ENCODE measurements around the gene EIF3J. TPM values are rescaled to one million over a fixed set of nuclear protein-coding genes. Genes with fewer than 3 reads are reported as not detected.
A peak's percentile ranks its signal among the peaks of the same experiment; 100 is the strongest.

The EIF3J gene
- total RNA-seq, 1 experiment from 2014 or later: 38.2 TPM

DNA sequence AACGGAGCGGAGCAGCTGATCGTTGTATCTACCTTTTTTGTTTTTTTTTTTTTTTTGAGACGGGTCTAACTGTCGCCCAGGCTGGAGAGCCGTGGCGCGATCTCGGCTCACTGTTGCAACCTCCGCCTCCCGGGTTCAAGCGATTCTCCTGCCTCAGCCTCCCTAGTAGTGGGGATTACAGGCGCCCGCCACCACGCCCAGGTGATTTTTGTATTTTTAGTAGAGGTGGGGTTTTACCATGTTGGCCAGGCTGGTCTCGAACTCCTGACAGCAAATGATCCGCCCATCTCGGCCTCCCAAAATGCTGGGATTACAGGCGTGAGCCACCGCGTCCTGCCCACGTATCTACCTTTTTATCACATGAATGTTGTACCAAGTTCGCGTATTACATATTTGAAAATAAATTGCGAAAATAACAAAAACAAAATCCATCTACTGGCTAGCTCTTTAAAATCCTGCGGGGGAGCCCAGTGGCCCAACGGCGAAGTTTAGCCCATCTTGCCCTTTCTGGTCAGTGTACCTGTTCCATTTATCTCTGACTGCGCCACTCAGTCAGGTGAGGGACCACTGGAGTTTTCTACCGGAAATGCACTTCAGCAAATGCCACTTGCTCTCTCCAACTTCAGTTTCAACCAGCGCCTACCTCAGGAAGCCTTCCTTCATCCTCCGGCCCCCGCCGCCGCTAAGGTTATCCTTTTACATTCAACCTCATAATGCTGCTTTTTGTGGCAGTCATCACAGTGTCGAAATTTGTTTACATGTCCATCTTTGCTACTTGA is 1.2 kb upstream of the EIF3J start:
- Histone ChIP-seq H3K4me3 (ENCODE audit: low read length) (peak overlapping the region; percentile 78), H3K9me3 (ENCODE audit: low read length) (no peaks in the 10 kb centered on the region), H2AFZ (ENCODE audit: low read length) (peak overlapping the region; percentile 75), H4K20me1 (ENCODE audit: low read length) (peaks cover 20% of the 10 kb centered on the region), H3K9ac (ENCODE audit: low read length) (peak overlapping the region; percentile 84), H3K9me2 (replicated peaks; ENCODE audit: low read length) (no peaks in the 10 kb centered on the region), H3K27me3 (ENCODE audit: low read length) (no peaks in the 10 kb centered on the region), H3K4me1 (ENCODE audit: insufficient read depth, low read length) (peaks cover 20% of the 10 kb centered on the region), H3K4me2 (ENCODE audit: low read length) (peak overlapping the region; percentile 94), H3K36me3 (ENCODE audit: low read depth, low read length) (peaks cover 11% of the 10 kb centered on the region), H3K27ac (ENCODE audit: low read length) (peak overlapping the region; percentile 82), H3K79me2 (ENCODE audit: low read length) (peaks cover 50% of the 10 kb centered on the region), H3F3A (ENCODE audit: low read length, unreplicated experiment) (no peaks in the 10 kb centered on the region)
- ChIA-PET CTCF (no interaction called here), POLR2A (ENCODE audit: unreplicated experiment) (no interaction called here)
- BruUV-seq (replicated peaks): TSS peak; percentile 67
- intact Hi-C loops (cut with micrococcal nuclease): loop anchor here (5.0 kb wide), 1 partner anchor 108 kb away; the partner anchor contains the start of gene CTDSPL2
- no peak for ATAC-seq
- TF ChIP-seq EZH2 (IDR thresholded peaks at IDR 0.05; ENCODE audit: low read length, unreplicated experiment) (no peak), EZH2phosphoT487 (IDR thresholded peaks at IDR 0.05; ENCODE audit: borderline replicate concordance, low read length) (no peak)
- TF ChIP-seq, protein P1, sequence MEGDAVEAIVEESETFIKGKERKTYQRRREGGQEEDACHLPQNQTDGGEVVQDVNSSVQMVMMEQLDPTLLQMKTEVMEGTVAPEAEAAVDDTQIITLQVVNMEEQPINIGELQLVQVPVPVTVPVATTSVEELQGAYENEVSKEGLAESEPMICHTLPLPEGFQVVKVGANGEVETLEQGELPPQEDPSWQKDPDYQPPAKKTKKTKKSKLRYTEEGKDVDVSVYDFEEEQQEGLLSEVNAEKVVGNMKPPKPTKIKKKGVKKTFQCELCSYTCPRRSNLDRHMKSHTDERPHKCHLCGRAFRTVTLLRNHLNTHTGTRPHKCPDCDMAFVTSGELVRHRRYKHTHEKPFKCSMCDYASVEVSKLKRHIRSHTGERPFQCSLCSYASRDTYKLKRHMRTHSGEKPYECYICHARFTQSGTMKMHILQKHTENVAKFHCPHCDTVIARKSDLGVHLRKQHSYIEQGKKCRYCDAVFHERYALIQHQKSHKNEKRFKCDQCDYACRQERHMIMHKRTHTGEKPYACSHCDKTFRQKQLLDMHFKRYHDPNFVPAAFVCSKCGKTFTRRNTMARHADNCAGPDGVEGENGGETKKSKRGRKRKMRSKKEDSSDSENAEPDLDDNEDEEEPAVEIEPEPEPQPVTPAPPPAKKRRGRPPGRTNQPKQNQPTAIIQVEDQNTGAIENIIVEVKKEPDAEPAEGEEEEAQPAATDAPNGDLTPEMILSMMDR (conservative IDR thresholded peaks at IDR 0.05; ENCODE audit: low read depth, low read length): no peak
- peak; percentile 41 for DNase-seq

DNA sequence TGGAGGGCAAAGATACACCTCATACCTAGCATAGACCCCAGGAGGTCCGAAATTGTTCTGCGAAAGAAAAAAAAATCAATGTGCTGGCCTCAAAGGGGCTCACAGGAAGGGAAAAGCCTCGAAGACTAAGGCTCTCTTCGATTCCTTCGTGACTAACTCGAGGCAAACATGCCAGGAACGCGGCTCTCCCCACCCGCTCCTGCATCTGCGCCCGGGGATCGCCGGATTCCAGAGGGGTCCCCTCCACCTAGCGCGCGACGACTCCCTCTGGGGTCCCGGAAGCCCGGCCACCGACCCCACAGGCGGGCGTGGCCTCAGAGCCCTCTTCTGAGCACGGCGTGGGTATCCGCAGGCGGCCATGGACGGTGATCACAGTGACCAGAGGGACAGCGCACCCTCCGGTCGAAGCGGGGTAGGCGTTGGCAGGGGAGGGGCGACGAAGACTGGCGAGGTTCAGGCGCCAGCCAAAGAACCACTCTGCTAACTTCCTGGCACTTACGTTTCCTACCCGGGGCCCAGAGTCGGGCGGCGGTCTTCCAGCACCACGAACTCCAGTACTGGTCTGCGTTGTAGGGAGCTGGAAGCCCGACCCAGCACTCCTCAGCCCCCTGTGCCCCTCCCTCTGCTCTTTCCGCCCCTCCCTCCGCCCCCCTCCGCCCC is 515 bp upstream of the EIF3J start:
- TF ChIP-seq, protein P1 (conservative IDR thresholded peaks at IDR 0.05; ENCODE audit: low read depth, low read length): peak; percentile 37
- TF ChIP-seq EZH2phosphoT487 (IDR thresholded peaks at IDR 0.05; ENCODE audit: borderline replicate concordance, low read length): no peak
- peak overlapping the region; percentile 84 for H3K9ac ChIP-seq (ENCODE audit: low read length)
- H3F3A ChIP-seq (ENCODE audit: low read length, unreplicated experiment): no peaks in the 10 kb centered on the region
- no peaks in the 10 kb centered on the region for H3K9me2 ChIP-seq (replicated peaks; ENCODE audit: low read length)
- no TSS peak for BruUV-seq (replicated peaks)
- H2AFZ ChIP-seq (ENCODE audit: low read length): peak overlapping the region; percentile 75
- H3K9me3 ChIP-seq (ENCODE audit: low read length): no peaks in the 10 kb centered on the region
- H3K27me3 ChIP-seq (ENCODE audit: low read length): no peaks in the 10 kb centered on the region
- DNase-seq (peak; percentile 82), ATAC-seq (peak; percentile 80)
- intact Hi-C loops (cut with micrococcal nuclease): loop anchor here (5.0 kb wide), 1 partner anchor 109 kb away; the partner anchor contains the start of gene CTDSPL2
- H3K36me3 ChIP-seq (ENCODE audit: low read depth, low read length): peaks cover 18% of the 10 kb centered on the region
- peaks cover 27% of the 10 kb centered on the region for H4K20me1 ChIP-seq (ENCODE audit: low read length)
- ChIA-PET POLR2A (ENCODE audit: unreplicated experiment) (interaction anchor here (0.5 to 1.2 kb wide), 9 partner anchors 10 to 1445 kb away, joined by 3 to 9 read pairs (median 6); partner anchors contain the start of gene CTDSPL2), CTCF (interaction anchor here (1.1 kb wide), 2 partner anchors 10 to 192 kb away, joined by 4 to 7 read pairs; no protein-coding TSS in a partner anchor)
- peaks cover 58% of the 10 kb centered on the region for H3K79me2 ChIP-seq (ENCODE audit: low read length)
- H3K27ac ChIP-seq (ENCODE audit: low read length): peak overlapping the region; percentile 82
- peaks cover 28% of the 10 kb centered on the region for H3K4me1 ChIP-seq (ENCODE audit: insufficient read depth, low read length)
- H3K4me3 ChIP-seq (ENCODE audit: low read length): peak overlapping the region; percentile 78
- H3K4me2 ChIP-seq (ENCODE audit: low read length): peak overlapping the region; percentile 94

All from PC-3 (cell line).